Smooth muscle cell (in vitro differentiated cells): ENCODE measurements around the gene ACSS3. TPM values are rescaled to one million over a fixed set of nuclear protein-coding genes. Genes with fewer than 3 reads are reported as not detected.
"Not testable (repeated sequence)": the region's sequence is repeated elsewhere in the genome, so short reads cannot be mapped to it uniquely, and the experiment has no call there.

Source experiments
- DNase-seq: peaks from one replicate; lab custom pipeline; 2025; ENCODE audit not compliant: unreplicated experiment; lab: John Stamatoyannopoulos, UW
- H2AFZ ChIP-seq: fragments of 200-600 bp; sonication (generic); 2 replicates; pipeline ENCODE4 v1.6.0; 2016; ENCODE audit warnings: antibody characterized with exemption, low read depth, mild to moderate bottlenecking
- H3F3A ChIP-seq: fragments of 200-600 bp; sonication (generic); 2 replicates; pipeline ENCODE4 v1.6.0; 2017; ENCODE audit warnings: antibody characterized with exemption, low read depth
- H3K27ac ChIP-seq: fragments of 200-600 bp; sonication (generic); 2 replicates; pipeline ENCODE4 v1.5.1; 2016; ENCODE audit warnings: low read depth, mild to moderate bottlenecking
- H3K27me3 ChIP-seq: fragments of 200-600 bp; sonication (generic); 2 replicates; pipeline ENCODE4 v1.6.1; 2016; ENCODE audit warnings: low read depth, mild to moderate bottlenecking
- H3K36me3 ChIP-seq: fragments of 200-600 bp; sonication (generic); 2 replicates; pipeline ENCODE4 v1.5.1; 2016; ENCODE audit warnings: low read depth
- H3K4me1 ChIP-seq: fragments of 200-600 bp; sonication (generic); 2 replicates; pipeline ENCODE4 v1.5.1; 2016; ENCODE audit warnings: low read depth
- H3K4me2 ChIP-seq: fragments of 200-600 bp; sonication (generic); 2 replicates; pipeline ENCODE4 v1.6.0; 2016; ENCODE audit warnings: mild to moderate bottlenecking
- H3K4me3 ChIP-seq: fragments of 200-600 bp; sonication (generic); 2 replicates; pipeline ENCODE4 v1.5.1; 2016; ENCODE audit warnings: mild to moderate bottlenecking
- H3K79me2 ChIP-seq: fragments of 200-600 bp; sonication (generic); 2 replicates; pipeline ENCODE4 v1.6.0; 2016; ENCODE audit warnings: low read depth, mild to moderate bottlenecking
- H3K9ac ChIP-seq: fragments of 200-600 bp; sonication (generic); 2 replicates; pipeline ENCODE4 v1.6.0; 2016; ENCODE audit warnings: low read depth
- H3K9me3 ChIP-seq: fragments of 200-600 bp; sonication (generic); replicated peaks from 2 replicates; pipeline ENCODE4 v1.5.1; 2016; ENCODE audit warnings: low read depth
- H4K20me1 ChIP-seq: fragments of 200-600 bp; sonication (generic); 2 replicates; pipeline ENCODE4 v1.6.0; 2016; ENCODE audit warnings: low read depth
- WGBS: methylation state at CpG from one replicate; pipeline ENCODE4 v1.1.7; 2016; ENCODE audit warnings: low lambda C conversion rate; 5-methylcytosine and 5-hydroxymethylcytosine counted together
- polyA plus RNA-seq: library from polyadenylated mRNA; unstranded; fragments of >200 nt; fragmentation: Nextera tagmentation; extraction: Ambion mirVana; gene quantifications from 2 replicates; pipeline ENCODE4 v1.2.1, GENCODE V29; 2016
- total RNA-seq: library from RNA; depleted of rRNA; stranded (reverse); fragments of >200 nt; gene quantifications from 2 replicates; pipeline ENCODE4 v1.2.3, GENCODE V29; 2014
- TF ChIP-seq, protein P1 (sequence below): fragments of 200-600 bp; sonication (generic); IDR thresholded peaks from 2 replicates; pipeline ENCODE4 v1.5.1; 2017; ENCODE audit warnings: borderline replicate concordance, mild to moderate bottlenecking, antibody characterized with exemption; ENCODE audit not compliant: insufficient read depth, poor library complexity, severe bottlenecking

The ACSS3 gene
- total and polyA plus RNA-seq, 2 experiments from 2014 or later, result 6.4 to 8.0 TPM

DNA sequence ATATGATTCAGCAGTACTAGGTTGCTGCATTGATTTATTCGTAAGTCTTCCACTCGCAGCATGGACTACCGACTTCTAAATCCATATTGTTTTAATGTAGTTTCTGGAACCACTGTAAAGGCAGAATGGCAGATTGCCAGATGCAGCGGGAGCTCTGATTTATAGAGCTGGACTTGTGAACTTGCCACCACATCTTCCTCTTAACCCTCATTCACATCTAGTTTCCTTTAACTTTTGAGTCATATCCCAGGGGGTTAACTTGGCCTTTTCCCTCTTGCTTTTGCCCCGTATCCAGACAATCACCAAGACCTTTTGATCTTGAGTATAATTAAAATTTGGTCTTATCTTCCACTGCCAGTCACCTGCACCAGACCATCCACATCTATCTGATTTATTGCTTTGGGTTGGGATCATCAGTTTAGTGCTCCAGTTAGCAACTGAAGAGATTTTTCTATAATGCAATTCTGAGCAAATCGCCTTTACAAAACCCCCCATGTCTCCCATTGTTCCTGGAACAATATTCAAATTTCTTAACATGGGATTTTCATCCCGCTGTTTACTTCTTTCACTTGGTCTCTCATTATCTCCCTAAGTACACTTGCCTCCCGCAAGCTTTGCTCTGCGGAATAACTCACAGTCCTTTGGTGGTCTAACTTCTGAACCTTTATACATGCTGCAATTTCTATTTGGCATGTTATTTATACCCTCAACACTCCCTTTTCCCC lies 130.5 kb downstream of the ACSS3 start:
- Histone ChIP-seq H3K4me3 (no peak overlapping the region), H4K20me1 (no peaks in the 10 kb centered on the region), H3K79me2 (no peaks in the 10 kb centered on the region), H3K27me3 (no peaks in the 10 kb centered on the region), H3F3A (no peaks in the 10 kb centered on the region), H3K4me1 (peaks cover 30% of the 10 kb centered on the region), H3K9ac (no peak overlapping the region), H2AFZ (no peak overlapping the region), H3K27ac (no peak overlapping the region), H3K9me3 (no peaks in the 10 kb centered on the region), H3K36me3 (no peaks in the 10 kb centered on the region), H3K4me2 (no peak overlapping the region)
- TF ChIP-seq, protein P1, sequence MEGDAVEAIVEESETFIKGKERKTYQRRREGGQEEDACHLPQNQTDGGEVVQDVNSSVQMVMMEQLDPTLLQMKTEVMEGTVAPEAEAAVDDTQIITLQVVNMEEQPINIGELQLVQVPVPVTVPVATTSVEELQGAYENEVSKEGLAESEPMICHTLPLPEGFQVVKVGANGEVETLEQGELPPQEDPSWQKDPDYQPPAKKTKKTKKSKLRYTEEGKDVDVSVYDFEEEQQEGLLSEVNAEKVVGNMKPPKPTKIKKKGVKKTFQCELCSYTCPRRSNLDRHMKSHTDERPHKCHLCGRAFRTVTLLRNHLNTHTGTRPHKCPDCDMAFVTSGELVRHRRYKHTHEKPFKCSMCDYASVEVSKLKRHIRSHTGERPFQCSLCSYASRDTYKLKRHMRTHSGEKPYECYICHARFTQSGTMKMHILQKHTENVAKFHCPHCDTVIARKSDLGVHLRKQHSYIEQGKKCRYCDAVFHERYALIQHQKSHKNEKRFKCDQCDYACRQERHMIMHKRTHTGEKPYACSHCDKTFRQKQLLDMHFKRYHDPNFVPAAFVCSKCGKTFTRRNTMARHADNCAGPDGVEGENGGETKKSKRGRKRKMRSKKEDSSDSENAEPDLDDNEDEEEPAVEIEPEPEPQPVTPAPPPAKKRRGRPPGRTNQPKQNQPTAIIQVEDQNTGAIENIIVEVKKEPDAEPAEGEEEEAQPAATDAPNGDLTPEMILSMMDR, result no peak
- 65% methylated on average over 9 of the region's 9 CpGs for WGBS
- no peak for DNase-seq

DNA sequence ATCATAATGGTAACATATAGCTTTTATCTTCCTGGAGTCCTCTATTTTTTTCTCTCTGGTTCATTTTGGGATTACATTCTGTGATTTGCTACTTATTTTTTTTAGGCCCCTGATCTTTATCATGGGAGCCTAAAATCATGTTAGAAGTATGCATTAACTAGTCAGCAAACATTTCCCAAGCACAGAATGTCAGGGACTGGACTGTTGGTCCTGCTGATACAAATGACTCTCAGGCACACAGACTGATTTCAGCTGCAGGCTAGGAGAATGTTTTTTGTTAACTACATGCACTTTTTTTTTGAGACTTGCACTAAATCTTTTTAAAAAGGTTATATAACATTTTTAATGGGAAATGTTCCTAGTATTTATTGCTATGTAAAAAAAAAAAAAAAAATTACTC lies 131.1 kb downstream of the ACSS3 start:
- no peaks in the 10 kb centered on the region for H3K79me2 ChIP-seq
- no peak overlapping the region for H3K4me2 ChIP-seq
- TF ChIP-seq, protein P1, result no peak
- no peak overlapping the region for H3K9ac ChIP-seq
- H4K20me1 ChIP-seq, result no peaks in the 10 kb centered on the region
- no peak overlapping the region for H2AFZ ChIP-seq
- H3K4me3 ChIP-seq, result no peak overlapping the region
- peaks cover 30% of the 10 kb centered on the region for H3K4me1 ChIP-seq
- no peaks in the 10 kb centered on the region for H3K36me3 ChIP-seq
- no peaks in the 10 kb centered on the region for H3K27me3 ChIP-seq
- no peaks in the 10 kb centered on the region for H3F3A ChIP-seq
- H3K27ac ChIP-seq, result no peak overlapping the region
- no peaks in the 10 kb centered on the region for H3K9me3 ChIP-seq
- no peak for DNase-seq

DNA sequence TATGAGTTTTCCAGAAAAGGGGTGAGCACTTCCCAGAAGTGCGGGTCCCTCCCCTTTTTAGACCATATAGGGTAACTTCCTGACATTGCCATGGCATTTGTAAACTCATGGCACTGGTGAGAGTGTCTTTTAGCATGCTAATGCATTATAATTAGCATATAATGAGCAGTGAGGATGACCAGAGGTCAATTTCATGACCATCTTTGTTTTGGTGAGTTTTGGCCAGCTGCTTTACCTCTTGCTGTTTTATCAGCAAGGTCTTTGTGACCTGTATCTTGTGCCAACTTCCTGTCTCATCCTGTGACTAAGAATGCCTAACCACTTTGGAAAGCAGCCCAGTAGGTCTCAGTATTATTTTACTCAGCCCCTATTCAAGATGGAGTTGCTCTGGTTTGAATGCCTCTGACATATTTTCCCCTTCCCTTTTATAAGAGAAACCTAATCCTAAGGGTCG lies 131.9 kb downstream of the ACSS3 start:
- not testable (repeated sequence) for H3K9me3 ChIP-seq, H2AFZ ChIP-seq, H3K4me3 ChIP-seq, H3K36me3 ChIP-seq, H3K9ac ChIP-seq, H3F3A ChIP-seq, H3K27ac ChIP-seq, H4K20me1 ChIP-seq, DNase-seq, H3K79me2 ChIP-seq, H3K4me2 ChIP-seq, H3K27me3 ChIP-seq
- 85% methylated on average over 2 of the region's 2 CpGs for WGBS
- peaks cover 30% of the 10 kb centered on the region for H3K4me1 ChIP-seq

DNA sequence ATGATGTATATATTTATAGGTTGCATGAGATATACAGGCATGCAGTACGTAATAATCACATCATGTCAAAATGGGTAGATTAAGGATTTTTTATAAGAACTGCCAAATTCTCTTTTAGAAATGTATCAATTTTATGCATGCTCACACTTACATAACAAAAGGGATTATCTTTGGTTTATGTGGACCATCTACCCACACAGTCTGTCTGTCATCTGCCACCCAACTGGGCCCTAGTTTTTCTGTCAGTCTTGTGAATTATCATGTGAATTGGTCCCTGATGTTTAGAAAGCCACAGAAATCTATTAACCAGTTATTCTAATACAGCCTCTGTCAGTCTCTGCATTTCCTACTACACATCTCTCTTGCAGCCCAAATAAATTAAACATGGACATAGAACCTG lies 133.4 kb downstream of the ACSS3 start:
- H4K20me1 ChIP-seq, result no peaks in the 10 kb centered on the region
- H3K4me1 ChIP-seq, result peaks cover 22% of the 10 kb centered on the region
- H3K36me3 ChIP-seq, result no peaks in the 10 kb centered on the region
- no peaks in the 10 kb centered on the region for H3K79me2 ChIP-seq
- no peak overlapping the region for H2AFZ ChIP-seq
- H3K27ac ChIP-seq, result no peak overlapping the region
- H3K27me3 ChIP-seq, result no peaks in the 10 kb centered on the region
- DNase-seq, result no peak
- no peaks in the 10 kb centered on the region for H3K9me3 ChIP-seq
- TF ChIP-seq, protein P1, result no peak
- H3K4me2 ChIP-seq, result no peak overlapping the region
- WGBS, result 100% methylated on average over 1 of the region's 1 CpG
- no peaks in the 10 kb centered on the region for H3F3A ChIP-seq
- no peak overlapping the region for H3K9ac ChIP-seq
- H3K4me3 ChIP-seq, result no peak overlapping the region
